ENCODE results near the gene GP1BB.

GP1BB gene

DNA sequence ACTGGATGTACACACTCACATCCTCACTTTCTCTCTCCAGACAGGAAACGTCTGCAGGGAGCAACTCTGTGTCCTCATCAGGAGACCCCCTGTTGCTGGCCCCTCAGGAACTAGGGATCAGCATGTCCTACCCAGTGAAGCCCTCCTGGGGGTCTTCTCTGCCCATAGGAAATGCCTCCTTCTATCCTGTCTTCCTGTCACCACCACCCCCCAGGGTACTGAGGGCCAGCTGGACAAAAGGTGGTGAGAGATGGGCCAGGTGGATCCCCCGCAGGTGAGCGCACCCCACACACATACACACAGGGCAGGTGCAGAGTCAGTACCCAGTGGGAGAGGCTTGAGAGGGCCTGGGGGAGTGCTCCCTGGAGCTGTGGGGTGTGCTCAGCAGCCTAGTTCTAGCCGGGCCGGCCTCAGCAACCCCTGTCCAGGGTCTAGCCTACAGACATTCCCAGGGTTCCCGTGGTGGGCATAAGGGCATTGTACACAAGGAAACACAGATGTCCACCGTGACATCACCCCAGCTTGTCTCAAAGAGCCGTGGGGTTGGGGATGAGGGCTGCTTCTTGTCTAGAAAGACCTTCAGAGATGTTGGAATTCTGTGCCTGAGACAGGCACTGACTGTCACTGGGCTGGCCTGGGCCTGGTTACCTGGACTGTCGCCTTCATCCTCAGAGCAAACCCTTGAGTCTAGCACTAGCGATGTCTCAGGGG lies 9.2 kb downstream of the GP1BB start:
- no peak overlapping the region for H4K8ac ChIP-seq (ENCODE audit: low read depth, low read length)
- peak overlapping the region; percentile 9 for H2BK5ac ChIP-seq (ENCODE audit: low read length)
- DNase-seq (ENCODE audit: low spot score) = no peak
- H2BK12ac ChIP-seq (ENCODE audit: low read length) = no peak overlapping the region
- H3K36me3 ChIP-seq (replicated peaks in 1 of 2; ENCODE audit: control insufficient read depth in 2 of 2, insufficient read depth in 2 of 2, low read length in 2 of 2) = no peaks in the 10 kb centered on the region
- H3K79me1 ChIP-seq (ENCODE audit: low read depth, low read length) = no peaks in the 10 kb centered on the region
- H2AK5ac ChIP-seq (ENCODE audit: low read depth, low read length) = peak overlapping the region; percentile 64
- no peak overlapping the region for H2BK120ac ChIP-seq (ENCODE audit: low read depth, low read length)
- no peak overlapping the region for H2BK15ac ChIP-seq (ENCODE audit: low read length)
- H3K27ac ChIP-seq (replicated peaks; ENCODE audit: low read length) = no peak overlapping the region
- H3K9me3 ChIP-seq (replicated peaks in 1 of 2; ENCODE audit: control insufficient read depth in 2 of 2, insufficient read depth in 1 of 2, low read depth in 1 of 2, low read length in 2 of 2) = peaks cover 3% of the 10 kb centered on the region in 2 donors
- WGBS, 2 donors (ENCODE audit: extremely low coverage in 2 of 2, insufficient read length in 2 of 2, insufficient replicate concordance in 1 of 2) = no CpG with 5 or more reads among the region's 10 CpGs
- no peak overlapping the region for H3K4me2 ChIP-seq (ENCODE audit: insufficient read depth, low read length, poor library complexity, severe bottlenecking)
- H3K23ac ChIP-seq (ENCODE audit: low read depth, low read length, poor library complexity) = peak overlapping the region; percentile 88
- no peak overlapping the region for H3K14ac ChIP-seq (ENCODE audit: low read length)
- H3K4ac ChIP-seq (ENCODE audit: low read length) = no peak overlapping the region
- H4K91ac ChIP-seq (ENCODE audit: low read depth, low read length, poor library complexity) = no peak overlapping the region
- H2AFZ ChIP-seq (ENCODE audit: low read length) = no peak overlapping the region
- H3K4me1 ChIP-seq (ENCODE audit: control insufficient read depth in 2 of 2, insufficient read depth in 1 of 2, low read depth in 1 of 2, low read length in 2 of 2) = peaks cover 4 to 14% of the 10 kb centered on the region in 2 donors
- peak overlapping the region; percentile 55 for H3K18ac ChIP-seq (ENCODE audit: low read length)
- no peak overlapping the region for H3K9ac ChIP-seq (ENCODE audit: low read depth, low read length, poor library complexity)
- H3K4me3 ChIP-seq (ENCODE audit: low read length in 2 of 2) = no peak overlapping the region
- peaks cover 3 to 74% (median 19%) of the 10 kb centered on the region in 3 experiments for H3K27me3 ChIP-seq (ENCODE audit: control insufficient read depth in 3 of 3, insufficient read depth in 3 of 3, low read depth in 1 of 3, low read length in 3 of 3)

DNA sequence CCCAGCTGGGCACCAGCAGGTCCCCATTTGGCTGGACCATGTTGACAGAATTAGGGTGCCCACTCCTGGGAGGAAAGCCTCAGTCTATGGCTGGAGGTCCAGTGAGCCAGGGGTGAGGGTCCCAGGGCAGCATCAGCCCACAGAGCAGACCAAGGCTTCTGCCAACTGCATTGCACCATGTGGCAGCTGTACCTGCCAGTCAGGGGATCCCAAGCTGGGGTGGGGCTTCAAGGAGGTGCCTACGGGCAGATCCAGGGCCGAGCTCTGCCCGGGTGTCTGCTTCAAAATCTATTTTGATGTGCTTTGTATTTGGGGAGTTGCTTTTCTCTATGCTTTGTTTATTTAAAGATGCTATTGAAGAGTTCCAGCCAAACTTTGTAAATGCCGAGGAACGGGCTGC lies 10.4 kb downstream of the GP1BB start:
- Histone ChIP-seq H3K14ac (ENCODE audit: low read length) (no peak overlapping the region), H3K9ac (ENCODE audit: low read depth, low read length, poor library complexity) (no peak overlapping the region), H4K91ac (ENCODE audit: low read depth, low read length, poor library complexity) (no peak overlapping the region), H3K9me3 (replicated peaks in 1 of 2; ENCODE audit: control insufficient read depth in 2 of 2, insufficient read depth in 1 of 2, low read depth in 1 of 2, low read length in 2 of 2) (no peaks in the 10 kb centered on the region), H3K4me3 (ENCODE audit: low read length in 2 of 2) (no peak overlapping the region), H2BK15ac (ENCODE audit: low read length) (no peak overlapping the region), H3K79me1 (ENCODE audit: low read depth, low read length) (no peaks in the 10 kb centered on the region), H3K36me3 (replicated peaks in 1 of 2; ENCODE audit: control insufficient read depth in 2 of 2, insufficient read depth in 2 of 2, low read length in 2 of 2) (no peaks in the 10 kb centered on the region), H3K18ac (ENCODE audit: low read length) (peak overlapping the region; percentile 19), H3K27me3 (ENCODE audit: control insufficient read depth in 3 of 3, insufficient read depth in 3 of 3, low read depth in 1 of 3, low read length in 3 of 3) (peaks cover 0 to 67% (median 7%) of the 10 kb centered on the region in 3 experiments), H3K4ac (ENCODE audit: low read length) (no peak overlapping the region), H3K23ac (ENCODE audit: low read depth, low read length, poor library complexity) (peak overlapping the region; percentile 88), H2BK120ac (ENCODE audit: low read depth, low read length) (no peak overlapping the region), H3K4me2 (ENCODE audit: insufficient read depth, low read length, poor library complexity, severe bottlenecking) (no peak overlapping the region), H3K4me1 (ENCODE audit: control insufficient read depth in 2 of 2, insufficient read depth in 1 of 2, low read depth in 1 of 2, low read length in 2 of 2) (peaks cover 15 to 25% of the 10 kb centered on the region in 2 donors), H4K8ac (ENCODE audit: low read depth, low read length) (no peak overlapping the region), H2AK5ac (ENCODE audit: low read depth, low read length) (no peak overlapping the region), H2BK12ac (ENCODE audit: low read length) (no peak overlapping the region), H3K27ac (replicated peaks; ENCODE audit: low read length) (no peak overlapping the region), H2AFZ (ENCODE audit: low read length) (no peak overlapping the region), H2BK5ac (ENCODE audit: low read length) (peak overlapping the region; percentile 26)
- no CpG with 5 or more reads among the region's 5 CpGs for WGBS, 2 donors (ENCODE audit: extremely low coverage in 2 of 2, insufficient read length in 2 of 2, insufficient replicate concordance in 1 of 2)
- no peak for DNase-seq (ENCODE audit: low spot score)

DNA sequence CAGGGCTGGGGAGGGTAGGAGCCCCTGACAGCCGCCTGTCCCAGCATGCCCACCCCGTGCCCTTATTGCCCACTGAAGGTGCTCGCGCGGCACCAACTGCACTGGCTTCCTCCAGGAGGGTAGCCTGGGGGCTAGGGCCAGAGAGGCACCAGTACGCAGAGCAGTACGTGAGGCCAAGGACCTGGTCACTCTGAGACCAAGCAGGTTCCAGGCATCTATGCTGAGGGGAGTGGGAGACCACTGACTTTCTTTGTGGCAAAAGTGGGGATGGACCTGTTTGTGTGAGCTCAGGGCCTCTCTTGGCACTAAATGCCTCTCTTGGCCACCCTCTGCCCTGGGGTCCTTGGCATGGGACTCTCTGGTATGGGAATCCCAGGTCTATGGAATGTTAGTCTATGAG lies 10.8 kb downstream of the GP1BB start:
- no peaks in the 10 kb centered on the region for H3K36me3 ChIP-seq (replicated peaks in 1 of 2; ENCODE audit: control insufficient read depth in 2 of 2, insufficient read depth in 2 of 2, low read length in 2 of 2)
- H3K4ac ChIP-seq (ENCODE audit: low read length) = no peak overlapping the region
- peak overlapping the region; percentile 46 for H2BK12ac ChIP-seq (ENCODE audit: low read length)
- peaks cover 0 to 63% (median 3%) of the 10 kb centered on the region in 3 experiments for H3K27me3 ChIP-seq (ENCODE audit: control insufficient read depth in 3 of 3, insufficient read depth in 3 of 3, low read depth in 1 of 3, low read length in 3 of 3)
- H3K18ac ChIP-seq (ENCODE audit: low read length) = peak overlapping the region; percentile 12
- peak overlapping the region; percentile 26 for H2BK5ac ChIP-seq (ENCODE audit: low read length)
- H3K9ac ChIP-seq (ENCODE audit: low read depth, low read length, poor library complexity) = no peak overlapping the region
- no peak overlapping the region for H2AFZ ChIP-seq (ENCODE audit: low read length)
- no peak overlapping the region for H3K23ac ChIP-seq (ENCODE audit: low read depth, low read length, poor library complexity)
- no CpG with 5 or more reads among the region's 7 CpGs for WGBS, 2 donors (ENCODE audit: extremely low coverage in 2 of 2, insufficient read length in 2 of 2, insufficient replicate concordance in 1 of 2)
- H3K4me3 ChIP-seq (ENCODE audit: low read length in 2 of 2) = no peak overlapping the region
- H3K14ac ChIP-seq (ENCODE audit: low read length) = no peak overlapping the region
- H4K8ac ChIP-seq (ENCODE audit: low read depth, low read length) = no peak overlapping the region
- no peak overlapping the region for H3K27ac ChIP-seq (replicated peaks; ENCODE audit: low read length)
- H2BK120ac ChIP-seq (ENCODE audit: low read depth, low read length) = no peak overlapping the region
- peaks cover 16 to 22% of the 10 kb centered on the region in 2 donors for H3K4me1 ChIP-seq (ENCODE audit: control insufficient read depth in 2 of 2, insufficient read depth in 1 of 2, low read depth in 1 of 2, low read length in 2 of 2)
- H3K4me2 ChIP-seq (ENCODE audit: insufficient read depth, low read length, poor library complexity, severe bottlenecking) = no peak overlapping the region
- no peak overlapping the region for H4K91ac ChIP-seq (ENCODE audit: low read depth, low read length, poor library complexity)
- DNase-seq (ENCODE audit: low spot score) = no peak
- no peaks in the 10 kb centered on the region for H3K9me3 ChIP-seq (replicated peaks in 1 of 2; ENCODE audit: control insufficient read depth in 2 of 2, insufficient read depth in 1 of 2, low read depth in 1 of 2, low read length in 2 of 2)
- no peak overlapping the region for H2BK15ac ChIP-seq (ENCODE audit: low read length)
- no peaks in the 10 kb centered on the region for H3K79me1 ChIP-seq (ENCODE audit: low read depth, low read length)
- H2AK5ac ChIP-seq (ENCODE audit: low read depth, low read length) = no peak overlapping the region

DNA sequence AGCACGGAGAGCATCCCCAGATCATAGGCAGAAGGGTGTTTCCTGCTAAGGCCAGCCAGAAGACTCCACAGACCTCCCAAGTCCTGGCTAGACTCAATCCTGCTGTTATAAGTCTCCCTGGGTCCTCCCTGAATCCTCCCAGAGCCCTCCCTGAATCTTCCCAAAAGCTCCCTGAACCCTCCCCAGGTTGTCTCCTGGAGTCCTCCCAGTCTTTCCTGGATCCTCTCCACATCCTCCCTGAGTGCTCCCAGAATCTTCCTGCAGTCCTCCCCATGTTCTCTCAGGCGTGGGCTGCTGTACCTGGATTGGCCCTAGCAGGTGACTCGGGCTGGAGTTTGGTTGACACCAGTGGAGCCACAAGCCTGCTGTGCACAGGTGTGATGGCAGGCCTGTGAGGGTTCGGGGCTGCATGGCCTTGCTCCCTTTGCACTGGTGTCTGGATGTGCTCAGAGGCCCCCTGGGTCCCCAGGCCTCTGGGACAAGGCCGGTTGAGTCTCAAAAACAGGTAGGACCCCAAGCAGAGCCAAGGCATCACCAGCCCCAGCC lies 11.6 kb downstream of the GP1BB start:
- H3K4me2 ChIP-seq (ENCODE audit: insufficient read depth, low read length, poor library complexity, severe bottlenecking) = no peak overlapping the region
- no peaks in the 10 kb centered on the region for H3K9me3 ChIP-seq (replicated peaks in 1 of 2; ENCODE audit: control insufficient read depth in 2 of 2, insufficient read depth in 1 of 2, low read depth in 1 of 2, low read length in 2 of 2)
- no peak overlapping the region for H4K91ac ChIP-seq (ENCODE audit: low read depth, low read length, poor library complexity)
- no peak for DNase-seq (ENCODE audit: low spot score)
- H3K18ac ChIP-seq (ENCODE audit: low read length) = peak overlapping the region; percentile 45
- H3K79me1 ChIP-seq (ENCODE audit: low read depth, low read length) = no peaks in the 10 kb centered on the region
- no peak overlapping the region for H2BK15ac ChIP-seq (ENCODE audit: low read length)
- no peak overlapping the region for H3K4ac ChIP-seq (ENCODE audit: low read length)
- no peak overlapping the region for H3K9ac ChIP-seq (ENCODE audit: low read depth, low read length, poor library complexity)
- H3K36me3 ChIP-seq (replicated peaks in 1 of 2; ENCODE audit: control insufficient read depth in 2 of 2, insufficient read depth in 2 of 2, low read length in 2 of 2) = no peaks in the 10 kb centered on the region
- H3K14ac ChIP-seq (ENCODE audit: low read length) = no peak overlapping the region
- H4K8ac ChIP-seq (ENCODE audit: low read depth, low read length) = no peak overlapping the region
- H2BK12ac ChIP-seq (ENCODE audit: low read length) = no peak overlapping the region
- WGBS, 2 donors (ENCODE audit: extremely low coverage in 2 of 2, insufficient read length in 2 of 2, insufficient replicate concordance in 1 of 2) = no CpG with 5 or more reads among the region's 5 CpGs
- no peak overlapping the region for H2AFZ ChIP-seq (ENCODE audit: low read length)
- peak overlapping the region; percentile 67 for H2AK5ac ChIP-seq (ENCODE audit: low read depth, low read length)
- H3K23ac ChIP-seq (ENCODE audit: low read depth, low read length, poor library complexity) = peak overlapping the region; percentile 52
- H2BK120ac ChIP-seq (ENCODE audit: low read depth, low read length) = no peak overlapping the region
- H3K4me3 ChIP-seq (ENCODE audit: low read length in 2 of 2) = peak overlapping the region in 1 of 2 donors; percentile 22
- H2BK5ac ChIP-seq (ENCODE audit: low read length) = no peak overlapping the region
- no peak overlapping the region for H3K27ac ChIP-seq (replicated peaks; ENCODE audit: low read length)
- peaks cover 0 to 56% (median 0%) of the 10 kb centered on the region in 3 experiments for H3K27me3 ChIP-seq (ENCODE audit: control insufficient read depth in 3 of 3, insufficient read depth in 3 of 3, low read depth in 1 of 3, low read length in 3 of 3)
- peaks cover 16 to 22% of the 10 kb centered on the region in 2 donors for H3K4me1 ChIP-seq (ENCODE audit: control insufficient read depth in 2 of 2, insufficient read depth in 1 of 2, low read depth in 1 of 2, low read length in 2 of 2)
